ENCODE data around the gene PLEKHM3. TPM values are rescaled to one million over a fixed set of nuclear protein-coding genes. Genes with fewer than 3 reads are reported as not detected.
A peak's percentile ranks its signal among the peaks of the same experiment; 100 is the strongest.

PLEKHM3 gene
- total and polyA plus RNA-seq, 2 of the 13 experiments (the other 11 are each of a cell fraction or from before 2014, with no cell fraction given) = 4.5 to 4.7 TPM

- TF ChIP-seq NFYB (CRISPR knock-in tag; IDR thresholded peaks at IDR 0.05) (peak; percentile 58), ZNF17 (CRISPR knock-in tag; IDR thresholded peaks at IDR 0.05) (no peak), ZBTB3 (CRISPR knock-in tag; IDR thresholded peaks at IDR 0.05; ENCODE audit: borderline replicate concordance, low read depth) (peak; percentile 69; the same call in 1 of the 2 replicates), KLF6 (CRISPR knock-in tag; IDR thresholded peaks at IDR 0.05) (0 out of 2 replicates have a peak, but pooled peaks have one; percentile 20), ZNF281 (CRISPR knock-in tag; IDR thresholded peaks at IDR 0.05; ENCODE audit: borderline replicate concordance) (0 out of 2 replicates have a peak, but pooled peaks have one; percentile 33), JUNB (CRISPR knock-in tag; IDR thresholded peaks at IDR 0.05; ENCODE audit: borderline replicate concordance) (peak; percentile 96; the same call in 1 of the 2 replicates), HMG20A (CRISPR knock-in tag; IDR thresholded peaks at IDR 0.05; ENCODE audit: borderline replicate concordance) (peak; percentile 84; the same call in 1 of the 2 replicates), TOE1 (CRISPR knock-in tag; IDR thresholded peaks at IDR 0.05) (no peak; the same call in 1 of the 2 replicates), PCBP1 (IDR thresholded peaks at IDR 0.05; ENCODE audit: borderline replicate concordance, low read depth, low read length) (no peak), ZNF234 (CRISPR knock-in tag; conservative IDR thresholded peaks at IDR 0.05) (no peak), EED (CRISPR knock-in tag; IDR thresholded peaks at IDR 0.05) (no peak), MEIS2 (CRISPR knock-in tag; IDR thresholded peaks at IDR 0.05) (peak; percentile 78), ZNF724P (CRISPR knock-in tag; IDR thresholded peaks at IDR 0.05; ENCODE audit: borderline replicate concordance) (no peak), ZNF75D (CRISPR knock-in tag; IDR thresholded peaks at IDR 0.05; ENCODE audit: borderline replicate concordance) (no peak), CCDC6 (CRISPR knock-in tag; IDR thresholded peaks at IDR 0.05) (peak; percentile 51; the same call in 1 of the 2 replicates), ELF1 (CRISPR knock-in tag; IDR thresholded peaks at IDR 0.05) (peak; percentile 43; the same call in 1 of the 2 replicates), SUZ12 (IDR thresholded peaks at IDR 0.05; ENCODE audit: low read depth, low read length) (no peak), KAT8 (CRISPR knock-in tag; IDR thresholded peaks at IDR 0.05) (peak; percentile 71; the same call in 1 of the 2 replicates), KLF16 (CRISPR knock-in tag; IDR thresholded peaks at IDR 0.05) (peak; percentile 23 to 63; a peak in 1 of 4 replicates), ZNF292 (CRISPR knock-in tag; IDR thresholded peaks at IDR 0.05; ENCODE audit: borderline replicate concordance, low read depth) (peak; percentile 73; the same call in 1 of the 2 replicates), THAP11 (CRISPR knock-in tag; IDR thresholded peaks at IDR 0.05) (peak; percentile 35; the same call in 1 of the 2 replicates), DPF2 (CRISPR knock-in tag; IDR thresholded peaks at IDR 0.05; ENCODE audit: borderline replicate concordance, low read depth) (peak; percentile 93), ZBTB44 (CRISPR knock-in tag; IDR thresholded peaks at IDR 0.05) (peak; percentile 22; the same call in 1 of the 2 replicates), ZZZ3 (CRISPR knock-in tag; IDR thresholded peaks at IDR 0.05; ENCODE audit: borderline replicate concordance) (no peak), ZNF510 (CRISPR knock-in tag; IDR thresholded peaks at IDR 0.05; ENCODE audit: low read depth) (peak; percentile 89; the same call in 1 of the 2 replicates), ZNF580 (CRISPR knock-in tag; IDR thresholded peaks at IDR 0.05; ENCODE audit: borderline replicate concordance, low read depth) (peak; percentile 72; the same call in 1 of the 2 replicates)
Measured at GRCh38 chr2:207828361-207829057, 196.8 kb downstream of the PLEKHM3 start (continued).

Measured in HepG2 (cell line).